Epithelial cell of esophagus (primary cell): Measurements from ENCODE around the gene ERVMER34-1.

Experiments used
- DNase-seq: peaks from one replicate; pipeline ENCODE4 v3.0.0; 2010; ENCODE audit warnings: low read depth
- H3K4me3 ChIP-seq: 2 replicates; pipeline ENCODE4 v1.5.1; 2011; ENCODE audit warnings: mild to moderate bottlenecking, low read length, control low read depth
- CTCF ChIP-seq: IDR thresholded peaks from 2 replicates; pipeline ENCODE4 v1.5.1; 2011; ENCODE audit warnings: low read depth, mild to moderate bottlenecking, low read length, control low read depth, inconsistent platforms; ENCODE audit not compliant: insufficient read depth; ENCODE audit errors: missing control alignments

Gene ERVMER34-1

GRCh38 chr4:52750819-52751486, at the start of gene ERVMER34-1:
ERVMER34-1 (minus strand) TSS chr4:52751425; CDS start chr4:52745520, 5,905 bp downstream.
- peak within 1 kb of the TSS; percentile 53 for H3K4me3 ChIP-seq
- DNase-seq, result peak; percentile 35
- TF ChIP-seq CTCF, result no peak

GRCh38 chr4:52799813-52800212, 48.6 kb upstream of the ERVMER34-1 start:
- H3K4me3 ChIP-seq, result no peak overlapping the region
- DNase-seq, result peak; percentile 8
- TF ChIP-seq CTCF, result no peak

- H3K4me3 ChIP-seq, result no peak overlapping the region
- TF ChIP-seq CTCF, result no peak
Measured at GRCh38 chr4:52795533-52795932, 44.3 kb upstream of the ERVMER34-1 start.

GRCh38 chr4:52791936-52792335, 40.7 kb upstream of the ERVMER34-1 start:
- peak; percentile 3 for DNase-seq
- H3K4me3 ChIP-seq, result no peak overlapping the region
- TF ChIP-seq CTCF, result no peak

More at GRCh38 chr4:52795533-52795932, 44.3 kb upstream of the ERVMER34-1 start:
- no peak for DNase-seq

- no peak overlapping the region for H3K4me3 ChIP-seq
- no peak for TF ChIP-seq CTCF
- DNase-seq, result no peak
Measured at GRCh38 chr4:52789774-52790173, 38.5 kb upstream of the ERVMER34-1 start.

- no peak for TF ChIP-seq CTCF
- no peak overlapping the region for H3K4me3 ChIP-seq
- DNase-seq, result peak; percentile 2
Measured at GRCh38 chr4:52788806-52789205, 37.6 kb upstream of the ERVMER34-1 start.

- peak; percentile 80 for DNase-seq
- no peak for TF ChIP-seq CTCF
- no peak overlapping the region for H3K4me3 ChIP-seq
Measured at GRCh38 chr4:52783069-52783468, 31.8 kb upstream of the ERVMER34-1 start.
